Hepatocyte (in vitro differentiated cells): ENCODE measurements around the gene NPHP4.

Experiments
- CTCF ChIP-seq: fragments of 200-600 bp; sonication (generic); IDR thresholded peaks from 2 replicates; pipeline ENCODE4 v1.5.1; 2016; ENCODE audit warnings: antibody characterized with exemption, mild to moderate bottlenecking; ENCODE audit not compliant: poor library complexity
- EZH2 ChIP-seq: fragments of 200-600 bp; sonication (generic); IDR thresholded peaks from 2 replicates; pipeline ENCODE4 v1.6.1; 2016; ENCODE audit warnings: antibody characterized with exemption, mild to moderate bottlenecking, borderline replicate concordance
- EZH2phosphoT487 ChIP-seq: fragments of 200-600 bp; sonication (generic); IDR thresholded peaks from one replicate; pipeline ENCODE4 v1.6.1; 2018; ENCODE audit warnings: antibody characterized with exemption, mild to moderate bottlenecking, low read depth, moderate library complexity; ENCODE audit not compliant: unreplicated experiment, severe bottlenecking

DNA sequence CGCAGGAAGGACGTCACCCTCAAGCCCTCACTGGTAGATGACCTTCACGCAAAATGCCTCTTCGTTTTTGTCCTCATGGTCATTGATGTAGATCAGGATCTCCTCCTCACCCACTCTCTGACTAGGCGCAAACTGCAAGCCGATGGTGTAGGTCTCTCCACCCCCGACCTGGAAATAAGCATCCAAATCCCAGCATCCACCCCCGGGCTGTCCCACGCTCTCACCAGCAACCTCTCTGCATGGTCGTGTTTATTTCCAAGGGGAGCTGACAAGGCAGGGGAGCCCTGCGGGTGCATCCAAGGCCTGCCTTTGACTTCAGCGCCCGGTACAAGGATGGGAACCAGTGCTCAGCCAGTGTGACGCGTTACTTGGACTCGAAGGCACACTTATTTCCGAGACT, 129.0 kb downstream of the NPHP4 start:
- TF ChIP-seq CTCF (no peak), EZH2 (no peak), EZH2phosphoT487 (no peak)
